ENCODE results near the gene CNTN5. TPM values are rescaled to one million over a fixed set of nuclear protein-coding genes. Genes with fewer than 3 reads are reported as not detected.

Gene CNTN5
- total and polyA plus RNA-seq, 2 experiments from 2014 or later: 9.6 to 10.6 TPM

- Histone ChIP-seq H4K20me1 (ENCODE audit: insufficient read depth, poor library complexity, severe bottlenecking) (no peaks in the 10 kb centered on the region), H3K27ac (no peak overlapping the region), H3K4me1 (ENCODE audit: insufficient read depth) (no peaks in the 10 kb centered on the region), H3K9me3 (ENCODE audit: low read depth) (no peaks in the 10 kb centered on the region), H3K79me2 (no peaks in the 10 kb centered on the region), H3K27me3 (no peaks in the 10 kb centered on the region), H3K4me3 (no peak overlapping the region), H3K9me2 (replicated peaks; ENCODE audit: insufficient read depth) (no peaks in the 10 kb centered on the region), H2AFZ (no peak overlapping the region), H3K36me3 (replicated peaks; ENCODE audit: insufficient read depth, low read depth) (no peaks in the 10 kb centered on the region), H3K4me2 (no peak overlapping the region)
- TF ChIP-seq, protein P1, sequence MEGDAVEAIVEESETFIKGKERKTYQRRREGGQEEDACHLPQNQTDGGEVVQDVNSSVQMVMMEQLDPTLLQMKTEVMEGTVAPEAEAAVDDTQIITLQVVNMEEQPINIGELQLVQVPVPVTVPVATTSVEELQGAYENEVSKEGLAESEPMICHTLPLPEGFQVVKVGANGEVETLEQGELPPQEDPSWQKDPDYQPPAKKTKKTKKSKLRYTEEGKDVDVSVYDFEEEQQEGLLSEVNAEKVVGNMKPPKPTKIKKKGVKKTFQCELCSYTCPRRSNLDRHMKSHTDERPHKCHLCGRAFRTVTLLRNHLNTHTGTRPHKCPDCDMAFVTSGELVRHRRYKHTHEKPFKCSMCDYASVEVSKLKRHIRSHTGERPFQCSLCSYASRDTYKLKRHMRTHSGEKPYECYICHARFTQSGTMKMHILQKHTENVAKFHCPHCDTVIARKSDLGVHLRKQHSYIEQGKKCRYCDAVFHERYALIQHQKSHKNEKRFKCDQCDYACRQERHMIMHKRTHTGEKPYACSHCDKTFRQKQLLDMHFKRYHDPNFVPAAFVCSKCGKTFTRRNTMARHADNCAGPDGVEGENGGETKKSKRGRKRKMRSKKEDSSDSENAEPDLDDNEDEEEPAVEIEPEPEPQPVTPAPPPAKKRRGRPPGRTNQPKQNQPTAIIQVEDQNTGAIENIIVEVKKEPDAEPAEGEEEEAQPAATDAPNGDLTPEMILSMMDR (IDR thresholded peaks at IDR 0.05; ENCODE audit: poor library complexity): no peak
- TF ChIP-seq EZH2phosphoT487 (IDR thresholded peaks at IDR 0.05; ENCODE audit: low read depth, severe bottlenecking, unreplicated experiment): no peak
- TF ChIP-seq EZH2 (IDR thresholded peaks at IDR 0.05; ENCODE audit: borderline replicate concordance): no peak
- WGBS (ENCODE audit: low lambda C conversion rate, missing lambda C conversion rate): 86% methylated on average over 7 of the region's 7 CpGs
- DNase-seq (ENCODE audit: low spot score): no peak
Observed at GRCh38 chr11:99841885-99842284, 821.1 kb downstream of the CNTN5 start.

DNA sequence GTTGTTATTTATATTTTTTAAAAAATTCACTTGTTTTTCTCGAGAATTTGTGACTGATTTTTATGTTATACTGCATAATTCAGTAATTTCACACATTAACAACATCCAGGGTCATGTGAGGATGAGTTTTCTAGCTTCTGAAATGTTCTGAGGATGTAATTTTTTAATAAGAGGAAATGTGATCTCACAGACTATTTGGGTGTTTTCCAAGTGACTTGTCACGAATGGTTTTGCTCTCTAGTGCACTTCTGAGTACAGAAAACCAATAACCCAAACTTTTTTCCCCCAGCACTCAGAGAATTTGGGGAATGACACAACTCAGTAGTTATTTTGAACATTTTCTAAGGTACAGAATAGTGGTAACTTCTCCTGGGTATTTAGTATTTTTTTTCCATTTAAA lies 845.2 kb downstream of the CNTN5 start:
- DNase-seq (ENCODE audit: low spot score): no peak

GRCh38 chr11:99881610-99882009 lies 860.9 kb downstream of the CNTN5 start:
- Histone ChIP-seq H2AFZ (no peak overlapping the region), H3K4me3 (no peak overlapping the region), H3K9me2 (replicated peaks; ENCODE audit: insufficient read depth) (no peaks in the 10 kb centered on the region), H4K20me1 (ENCODE audit: insufficient read depth, poor library complexity, severe bottlenecking) (no peaks in the 10 kb centered on the region), H3K4me2 (peak overlapping the region; percentile 13), H3K79me2 (no peaks in the 10 kb centered on the region), H3K4me1 (ENCODE audit: insufficient read depth) (no peaks in the 10 kb centered on the region), H3K27ac (no peak overlapping the region), H3K36me3 (replicated peaks; ENCODE audit: insufficient read depth, low read depth) (no peaks in the 10 kb centered on the region), H3K9me3 (ENCODE audit: low read depth) (no peaks in the 10 kb centered on the region), H3K27me3 (no peaks in the 10 kb centered on the region)
- no peak for TF ChIP-seq EZH2phosphoT487 (IDR thresholded peaks at IDR 0.05; ENCODE audit: low read depth, severe bottlenecking, unreplicated experiment)
- TF ChIP-seq EZH2 (IDR thresholded peaks at IDR 0.05; ENCODE audit: borderline replicate concordance): no peak
- TF ChIP-seq, protein P1 (IDR thresholded peaks at IDR 0.05; ENCODE audit: poor library complexity): no peak
- WGBS (ENCODE audit: low lambda C conversion rate, missing lambda C conversion rate): 34% methylated on average over 5 of the region's 5 CpGs
- DNase-seq (ENCODE audit: low spot score): no peak

More for the DNA sequence above, 845.2 kb downstream of the CNTN5 start:
- H3K27ac ChIP-seq: no peak overlapping the region
- TF ChIP-seq, protein P1 (IDR thresholded peaks at IDR 0.05; ENCODE audit: poor library complexity): no peak
- no peak for TF ChIP-seq EZH2 (IDR thresholded peaks at IDR 0.05; ENCODE audit: borderline replicate concordance)
- TF ChIP-seq EZH2phosphoT487 (IDR thresholded peaks at IDR 0.05; ENCODE audit: low read depth, severe bottlenecking, unreplicated experiment): no peak
- H3K36me3 ChIP-seq (replicated peaks; ENCODE audit: insufficient read depth, low read depth): no peaks in the 10 kb centered on the region
- no peaks in the 10 kb centered on the region for H3K27me3 ChIP-seq
- H3K4me1 ChIP-seq (ENCODE audit: insufficient read depth): no peaks in the 10 kb centered on the region
- H3K4me3 ChIP-seq: no peak overlapping the region
- no peak overlapping the region for H2AFZ ChIP-seq
- H3K9me3 ChIP-seq (ENCODE audit: low read depth): no peaks in the 10 kb centered on the region
- H4K20me1 ChIP-seq (ENCODE audit: insufficient read depth, poor library complexity, severe bottlenecking): no peaks in the 10 kb centered on the region
- H3K4me2 ChIP-seq: no peak overlapping the region
- H3K9me2 ChIP-seq (replicated peaks; ENCODE audit: insufficient read depth): no peaks in the 10 kb centered on the region
- 65% methylated on average over 2 of the region's 2 CpGs for WGBS (ENCODE audit: low lambda C conversion rate, missing lambda C conversion rate)
- no peaks in the 10 kb centered on the region for H3K79me2 ChIP-seq

DNA sequence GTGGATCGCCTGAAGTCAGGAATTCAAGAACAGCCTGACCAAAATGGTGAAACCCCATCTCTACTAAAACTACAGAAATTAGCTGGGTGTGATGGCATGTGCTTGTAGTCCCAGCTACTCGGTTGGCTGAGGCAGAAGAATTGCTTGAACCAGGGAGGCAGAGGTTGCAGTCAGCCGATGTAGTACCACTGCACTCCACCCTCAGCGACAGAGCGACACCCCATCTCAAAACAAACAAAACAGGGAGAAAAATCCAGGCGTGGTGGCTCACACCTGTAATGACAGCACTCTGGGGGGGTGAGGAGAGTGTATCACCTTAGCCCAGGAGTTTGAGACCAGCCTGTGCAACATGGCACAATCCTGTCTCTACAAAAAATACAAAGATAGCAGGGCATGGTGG lies 864.0 kb downstream of the CNTN5 start:
- WGBS (ENCODE audit: low lambda C conversion rate, missing lambda C conversion rate): 91% methylated on average over 6 of the region's 6 CpGs
- no peaks in the 10 kb centered on the region for H4K20me1 ChIP-seq (ENCODE audit: insufficient read depth, poor library complexity, severe bottlenecking)
- no peaks in the 10 kb centered on the region for H3K4me1 ChIP-seq (ENCODE audit: insufficient read depth)
- H3K4me3 ChIP-seq: no peak overlapping the region
- no peaks in the 10 kb centered on the region for H3K9me3 ChIP-seq (ENCODE audit: low read depth)
- H3K36me3 ChIP-seq (replicated peaks; ENCODE audit: insufficient read depth, low read depth): no peaks in the 10 kb centered on the region
- no peak overlapping the region for H3K27ac ChIP-seq
- H3K9me2 ChIP-seq (replicated peaks; ENCODE audit: insufficient read depth): no peaks in the 10 kb centered on the region
- no peak overlapping the region for H3K4me2 ChIP-seq
- no peaks in the 10 kb centered on the region for H3K79me2 ChIP-seq
- no peak overlapping the region for H2AFZ ChIP-seq
- TF ChIP-seq, protein P1 (IDR thresholded peaks at IDR 0.05; ENCODE audit: poor library complexity): no peak
- no peak for TF ChIP-seq EZH2phosphoT487 (IDR thresholded peaks at IDR 0.05; ENCODE audit: low read depth, severe bottlenecking, unreplicated experiment)
- no peak for DNase-seq (ENCODE audit: low spot score)
- no peaks in the 10 kb centered on the region for H3K27me3 ChIP-seq

Measured in hepatocyte (in vitro differentiated cells).